DND-41 (cell line): ENCODE data around the gene RAB26.
"Not testable (repeated sequence)": the region's sequence is repeated elsewhere in the genome, so short reads cannot be mapped to it uniquely, and the experiment has no call there.

Source experiments
- CTCF ChIP-seq: IDR thresholded peaks from 2 replicates; pipeline ENCODE4 v1.5.1; 2012; ENCODE audit warnings: borderline replicate concordance, low read length, moderate library complexity, mild to moderate bottlenecking; ENCODE audit not compliant: poor library complexity, severe bottlenecking; ENCODE audit errors: extremely low read depth
- EZH2 ChIP-seq: IDR thresholded peaks from 3 replicates; pipeline ENCODE4 v1.6.1; 2012; ENCODE audit warnings: borderline replicate concordance, low read depth, mild to moderate bottlenecking, moderate library complexity, low read length, inconsistent platforms; ENCODE audit not compliant: severe bottlenecking

- TF ChIP-seq CTCF, EZH2: not testable (repeated sequence)
Observed at GRCh38 chr16:2126928-2127556, 21.4 kb upstream of the RAB26 start.
